Adipose tissue (tissue), 3 donors: ENCODE measurements around the gene TMUB1. TPM values are rescaled to one million over a fixed set of nuclear protein-coding genes. Genes with fewer than 3 reads are reported as not detected.

Experiments used
- H3K27ac ChIP-seq: one replicate; pipeline ENCODE4 v1.5.1; 2013; ENCODE audit warnings: low read depth, low read length
- WGBS, 3 donors: extraction: QIAGEN DNeasy Blood & Tissue Kit; methylation state at CpG; one replicate each; pipeline ENCODE4 v1.1.7; 2013; 5-methylcytosine and 5-hydroxymethylcytosine counted together
- polyA plus RNA-seq, 3 donors: library from polyadenylated mRNA; stranded (reverse); fragments of 200-250 nt; gene quantifications; one replicate each; pipeline ENCODE4 v1.2.3, GENCODE V29; 2013
- donor health status: healthy with polysubstance abuse.
- donor health status: Bipolar disorder and iron deficiency.
- donor health status: healthy.

TMUB1 gene
- polyA plus RNA-seq, 3 donors, result 33.3 to 56.8 (median 44.0) TPM

GRCh38 chr7:151078233-151079040 is 4.9 kb downstream of the TMUB1 start:
- H3K27ac ChIP-seq, result no peak overlapping the region
- WGBS, 3 donors, result 47 to 50% (median 48%) methylated on average over 22 of the region's 22 CpGs

DNA sequence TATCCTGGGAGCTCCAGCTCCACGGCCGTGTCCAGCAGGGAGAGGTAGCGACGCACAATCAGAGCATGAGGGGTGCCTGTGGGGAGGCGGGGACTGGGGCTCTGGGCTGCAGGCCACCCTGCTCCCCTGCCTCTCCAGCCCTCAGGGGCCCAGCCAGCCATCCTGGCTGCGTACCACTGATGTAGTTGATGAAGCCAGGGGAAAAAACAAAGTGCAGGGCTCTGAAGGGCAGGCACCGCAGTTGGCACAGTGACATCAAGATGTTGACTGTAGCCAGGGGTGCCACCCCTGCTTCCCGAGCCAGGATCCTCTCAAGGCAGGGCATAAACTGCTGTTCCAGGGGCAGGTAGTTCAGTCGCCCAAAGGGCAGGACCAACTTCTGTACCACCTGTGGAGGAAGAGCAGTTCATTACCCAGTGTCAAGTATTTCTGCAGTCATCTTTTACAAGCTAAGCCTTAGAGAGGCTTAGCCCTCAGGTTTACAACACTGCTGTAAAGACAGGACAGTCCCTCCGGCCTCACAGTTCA is 5.5 kb downstream of the TMUB1 start:
- H3K27ac ChIP-seq, result no peak overlapping the region
- WGBS, 3 donors, result 62 to 80% (median 68%) methylated on average over 10 of the region's 10 CpGs

DNA sequence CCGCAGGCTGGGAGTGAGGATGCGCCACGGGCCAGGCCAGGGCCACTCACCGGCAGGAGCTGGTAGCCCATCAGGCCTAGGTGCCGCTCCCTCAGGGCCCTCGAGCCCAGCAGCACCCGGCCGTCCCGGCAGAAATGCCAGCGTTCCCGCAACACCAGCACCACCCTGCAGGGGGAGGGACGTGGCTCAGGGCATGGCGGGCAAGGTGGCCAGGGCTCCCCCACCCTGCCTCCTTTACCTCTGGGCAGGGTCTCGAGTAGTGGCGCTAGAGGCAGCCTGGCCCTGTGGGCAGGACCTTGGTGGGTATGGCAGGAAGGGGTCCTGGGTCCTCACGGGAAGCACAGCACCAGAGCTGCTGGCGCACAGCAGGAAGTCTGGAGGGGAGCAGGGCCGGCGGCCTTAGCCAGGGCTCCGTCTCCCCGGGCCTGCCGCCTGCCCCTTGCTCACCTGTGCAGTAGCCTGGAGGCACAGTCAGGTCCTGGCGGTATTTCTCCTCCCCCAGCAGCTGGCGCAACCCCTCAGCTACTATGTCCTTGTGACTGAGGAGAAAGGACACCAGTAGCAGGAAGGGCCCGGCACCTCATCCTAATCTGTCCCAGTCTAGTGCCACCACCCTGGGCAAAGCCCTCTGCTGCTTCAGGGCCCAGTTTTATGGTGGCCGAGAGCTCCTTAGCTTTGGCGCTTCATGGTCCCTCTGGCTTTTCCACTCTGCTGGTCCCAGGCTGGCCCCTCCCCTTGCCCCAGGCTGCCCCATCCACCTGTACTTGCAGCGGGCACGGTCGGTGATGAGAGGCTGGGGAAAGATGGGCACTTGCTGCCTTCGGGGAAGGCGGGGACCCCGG is 6.2 kb downstream of the TMUB1 start:
- WGBS, 3 donors, result 65 to 84% (median 77%) methylated on average over 29 to 33 of the region's 33 CpGs
- no peak overlapping the region for H3K27ac ChIP-seq

GRCh38 chr7:151075978-151076426 is 7.3 kb downstream of the TMUB1 start:
- WGBS, 3 donors, result 81 to 85% (median 83%) methylated on average over 22 of the region's 22 CpGs

DNA sequence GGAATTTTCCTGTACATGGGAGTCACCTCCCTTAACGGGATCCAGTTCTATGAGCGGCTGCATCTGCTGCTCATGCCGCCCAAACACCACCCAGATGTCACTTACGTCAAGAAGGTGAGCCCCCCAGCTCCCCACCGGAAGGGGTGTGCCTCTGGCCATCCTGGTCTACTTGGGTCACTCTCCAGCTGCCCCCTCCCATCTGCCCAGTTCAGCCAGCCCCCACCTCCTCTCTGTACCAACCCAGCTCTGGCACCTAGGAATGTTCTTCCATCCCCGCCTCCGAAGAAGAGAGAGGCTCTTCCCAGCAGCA is 7.7 kb downstream of the TMUB1 start:
- 86 to 92% (median 89%) methylated on average over 7 of the region's 7 CpGs for WGBS, 3 donors
- no peak overlapping the region for H3K27ac ChIP-seq

More at GRCh38 chr7:151075978-151076426, 7.3 kb downstream of the TMUB1 start:
- no peak overlapping the region for H3K27ac ChIP-seq

DNA sequence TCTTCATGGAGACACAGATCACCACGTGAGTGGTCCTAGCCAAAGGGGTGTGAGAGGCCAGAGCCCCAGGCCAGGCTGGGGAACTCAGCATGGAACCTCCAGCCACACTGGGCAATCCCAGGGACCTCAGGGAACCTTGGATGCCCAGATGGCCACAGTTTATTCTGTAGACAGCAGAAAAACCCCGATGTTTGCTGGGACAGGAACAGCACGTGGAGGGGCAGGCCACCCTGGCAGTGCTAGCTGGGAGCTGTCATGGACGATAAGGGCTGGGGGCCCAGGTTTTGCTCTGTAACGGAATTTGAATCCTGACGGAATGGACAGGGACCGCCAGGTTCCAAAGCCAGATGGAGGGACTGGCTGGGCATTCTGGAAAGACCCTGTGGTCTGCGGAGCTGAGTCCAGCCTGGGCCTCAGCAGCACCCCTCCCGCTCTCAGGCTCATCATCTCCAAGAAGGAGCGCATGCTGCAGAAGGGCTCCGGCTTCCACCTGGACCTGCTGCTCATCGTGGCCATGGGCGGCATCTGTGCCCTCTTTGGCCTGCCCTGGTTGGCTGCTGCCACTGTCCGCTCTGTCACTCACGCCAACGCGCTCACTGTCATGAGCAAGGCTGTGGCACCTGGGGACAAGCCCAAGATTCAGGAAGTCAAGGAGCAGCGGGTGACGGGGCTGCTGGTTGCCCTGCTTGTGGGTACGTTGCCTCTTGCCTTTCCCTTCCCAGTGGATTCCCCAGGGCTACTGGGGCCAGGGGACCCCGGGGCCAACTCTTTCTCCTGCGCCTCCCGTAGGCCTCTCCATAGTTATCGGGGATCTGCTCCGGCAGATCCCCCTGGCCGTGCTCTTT is 8.3 kb downstream of the TMUB1 start:
- no peak overlapping the region for H3K27ac ChIP-seq
- WGBS, 3 donors, result 91 to 93% (median 91%) methylated on average over 26 of the region's 26 CpGs

DNA sequence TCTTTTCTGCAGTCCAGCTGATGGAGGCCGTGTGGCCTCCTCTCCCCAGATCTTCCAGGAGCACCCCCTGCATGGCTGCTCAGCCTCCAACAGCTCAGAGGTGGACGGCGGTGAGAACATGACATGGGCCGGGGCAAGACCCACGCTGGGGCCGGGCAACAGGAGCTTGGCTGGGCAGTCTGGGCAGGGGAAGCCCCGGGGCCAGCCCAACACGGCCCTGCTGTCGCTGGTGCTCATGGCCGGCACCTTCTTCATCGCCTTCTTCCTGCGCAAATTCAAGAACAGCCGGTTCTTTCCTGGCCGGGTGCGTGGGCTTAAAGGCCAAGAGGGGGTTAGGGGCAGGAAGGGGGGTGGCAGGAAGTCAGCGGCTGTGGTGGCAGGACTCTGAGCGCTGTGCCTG is 9.3 kb downstream of the TMUB1 start:
- 83 to 92% (median 87%) methylated on average over 17 of the region's 17 CpGs for WGBS, 3 donors
- no peak overlapping the region for H3K27ac ChIP-seq

GRCh38 chr7:151071032-151071866 is 12.0 kb downstream of the TMUB1 start:
- H3K27ac ChIP-seq, result no peak overlapping the region
- WGBS, 3 donors, result 88 to 95% (median 94%) methylated on average over 39 of the region's 39 CpGs

DNA sequence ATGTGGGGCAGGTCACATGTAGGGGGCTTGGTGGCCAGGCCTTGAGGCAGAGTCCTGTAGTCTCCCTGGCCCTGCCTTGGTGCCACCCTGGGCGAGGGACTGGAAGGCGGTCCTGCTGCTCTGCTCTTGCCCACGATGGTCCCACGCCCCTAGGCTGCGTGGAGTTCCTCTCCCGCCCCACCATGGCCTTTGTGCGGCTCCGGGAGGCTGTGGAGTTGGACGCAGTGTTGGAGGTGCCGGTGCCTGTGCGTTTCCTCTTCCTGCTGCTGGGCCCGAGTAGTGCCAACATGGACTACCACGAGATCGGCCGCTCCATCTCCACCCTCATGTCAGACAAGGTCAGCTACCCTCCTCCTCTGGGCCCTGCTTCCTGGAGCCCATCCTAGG is 12.7 kb downstream of the TMUB1 start:
- no peak overlapping the region for H3K27ac ChIP-seq
- 92 to 95% (median 94%) methylated on average over 13 to 15 of the region's 15 CpGs for WGBS, 3 donors

DNA sequence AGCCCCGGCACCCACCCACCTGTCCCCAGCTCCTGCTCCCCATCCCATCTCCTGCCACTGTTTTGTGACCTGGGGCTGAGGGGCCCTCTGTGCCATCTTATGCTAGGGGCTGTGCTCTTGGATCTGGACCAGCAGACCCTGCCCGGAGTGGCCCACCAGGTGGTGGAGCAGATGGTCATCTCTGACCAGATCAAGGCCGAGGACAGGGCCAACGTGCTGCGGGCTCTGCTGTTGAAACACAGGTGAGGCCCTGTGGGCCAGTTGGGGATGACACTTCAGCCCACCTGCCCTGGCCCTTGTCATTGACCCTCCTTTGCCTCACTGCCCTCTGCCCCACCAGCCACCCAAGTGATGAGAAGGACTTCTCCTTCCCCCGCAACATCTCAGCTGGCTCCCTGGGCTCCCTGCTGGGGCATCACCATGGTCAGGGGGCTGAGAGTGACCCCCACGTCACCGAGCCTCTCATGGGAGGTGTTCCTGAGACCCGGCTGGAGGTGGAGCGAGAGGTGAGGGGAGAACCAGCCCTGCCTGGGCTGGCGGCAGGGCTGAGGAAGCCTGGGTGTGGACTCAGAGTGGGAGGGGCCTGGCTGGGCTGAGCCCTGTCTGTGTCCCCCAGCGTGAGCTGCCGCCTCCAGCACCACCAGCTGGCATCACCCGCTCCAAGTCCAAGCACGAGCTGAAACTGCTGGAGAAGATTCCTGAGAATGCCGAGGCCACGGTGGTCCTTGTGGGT is 13.3 kb downstream of the TMUB1 start:
- WGBS, 3 donors, result 85 to 92% (median 91%) methylated on average over 17 of the region's 17 CpGs

GRCh38 chr7:151068069-151068773 is 15.1 kb downstream of the TMUB1 start:
- no peak overlapping the region for H3K27ac ChIP-seq
- WGBS, 3 donors, result 86 to 89% (median 87%) methylated on average over 12 of the region's 12 CpGs

More for the DNA sequence above, 13.3 kb downstream of the TMUB1 start:
- no peak overlapping the region for H3K27ac ChIP-seq

- WGBS, 3 donors, result 89 to 94% (median 93%) methylated on average over 38 to 39 of the region's 39 CpGs
- H3K27ac ChIP-seq, result no peak overlapping the region
These were observed 16.9 kb downstream of the TMUB1 start for GRCh38 chr7:151066273-151066974.

- 59 to 93% (median 89%) methylated on average over 14 of the region's 14 CpGs for WGBS, 3 donors
- no peak overlapping the region for H3K27ac ChIP-seq
These were observed 17.8 kb downstream of the TMUB1 start for GRCh38 chr7:151065516-151065915.

- WGBS, 3 donors, result 81 to 94% (median 90%) methylated on average over 6 of the region's 6 CpGs
- no peak overlapping the region for H3K27ac ChIP-seq
These were observed 18.3 kb downstream of the TMUB1 start for GRCh38 chr7:151064993-151065392.

DNA sequence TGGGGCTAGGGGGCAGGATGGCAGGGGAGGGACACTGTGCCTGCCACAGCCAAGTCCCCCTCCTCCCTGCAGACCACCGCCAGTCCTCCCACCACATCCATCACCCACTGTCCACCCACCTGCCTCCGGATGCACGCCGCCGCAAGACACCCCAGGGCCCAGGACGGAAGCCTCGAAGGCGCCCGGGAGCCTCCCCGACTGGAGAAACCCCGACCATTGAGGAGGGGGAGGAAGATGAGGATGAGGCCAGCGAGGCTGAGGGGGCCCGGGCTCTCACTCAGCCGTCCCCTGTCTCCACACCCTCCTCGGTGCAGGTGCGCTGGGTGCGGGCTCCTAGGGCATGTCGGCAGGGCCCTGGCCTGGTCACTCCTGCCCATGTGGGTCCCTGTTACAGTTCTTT is 18.8 kb downstream of the TMUB1 start:
- WGBS, 3 donors, result 92 to 94% (median 93%) methylated on average over 11 to 18 of the region's 18 CpGs
- no peak overlapping the region for H3K27ac ChIP-seq

DNA sequence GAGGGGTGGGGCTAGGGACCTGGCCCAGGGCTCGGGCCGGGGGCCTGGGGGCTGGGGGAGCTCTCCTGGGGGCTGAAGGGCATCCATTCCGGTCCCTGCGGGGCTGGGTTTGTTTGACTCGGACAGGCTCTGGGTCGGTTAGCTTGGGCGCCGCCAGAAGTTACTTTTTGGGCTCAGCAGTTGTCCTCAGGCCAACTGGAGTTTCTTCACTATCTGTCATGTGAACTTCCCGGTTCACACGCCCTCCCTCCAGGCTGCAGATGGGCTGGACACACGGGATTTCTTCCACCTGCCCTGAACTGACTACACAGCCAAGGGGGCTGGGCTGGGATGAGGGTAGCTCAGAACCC is 20.1 kb downstream of the TMUB1 start:
- H3K27ac ChIP-seq, result no peak overlapping the region
- WGBS, 3 donors, result 15 to 68% (median 53%) methylated on average over 9 to 11 of the region's 11 CpGs
